ENCODE results near the gene MAPKAPK2.

The MAPKAPK2 gene

GRCh38 chr1:206661161-206661820 is 23.4 kb upstream of the MAPKAPK2 start:
- no peak for DNase-seq

DNA sequence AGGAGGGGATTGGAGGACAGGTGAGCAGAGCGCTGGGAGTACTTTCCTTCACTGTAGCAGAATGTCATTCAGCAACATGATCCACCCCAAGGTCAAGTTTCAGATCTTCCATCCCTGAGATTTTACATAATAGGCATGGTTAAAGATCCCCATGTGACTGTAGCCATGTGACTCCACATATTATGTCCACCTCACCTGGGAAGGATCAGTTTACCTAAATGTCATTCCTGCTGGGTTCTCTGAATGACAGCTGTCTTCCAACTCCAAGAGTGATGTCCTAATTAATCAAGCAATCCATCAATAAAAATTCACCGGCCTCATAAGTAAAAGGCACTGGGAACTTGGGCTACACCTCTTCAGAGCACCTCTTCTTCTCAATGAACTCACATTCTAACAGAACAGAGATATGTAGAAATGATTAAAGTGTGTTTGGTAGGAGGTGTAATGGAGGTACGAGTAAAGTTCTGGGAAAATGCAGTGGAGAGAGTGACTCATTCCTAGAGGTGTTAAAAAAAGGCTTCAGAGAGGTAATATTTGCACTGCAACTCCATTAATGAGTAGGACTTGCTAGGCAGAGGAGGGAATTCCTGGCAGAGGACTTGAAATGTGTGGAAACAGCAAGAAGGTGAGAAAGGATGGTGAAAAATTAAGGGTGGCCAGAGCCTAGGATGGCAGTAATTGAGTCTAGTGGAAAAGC is 22.2 kb upstream of the MAPKAPK2 start:
- no peak for DNase-seq

- DNase-seq = no peak
Measured at GRCh38 chr1:206663362-206663761, 21.3 kb upstream of the MAPKAPK2 start.

DNA sequence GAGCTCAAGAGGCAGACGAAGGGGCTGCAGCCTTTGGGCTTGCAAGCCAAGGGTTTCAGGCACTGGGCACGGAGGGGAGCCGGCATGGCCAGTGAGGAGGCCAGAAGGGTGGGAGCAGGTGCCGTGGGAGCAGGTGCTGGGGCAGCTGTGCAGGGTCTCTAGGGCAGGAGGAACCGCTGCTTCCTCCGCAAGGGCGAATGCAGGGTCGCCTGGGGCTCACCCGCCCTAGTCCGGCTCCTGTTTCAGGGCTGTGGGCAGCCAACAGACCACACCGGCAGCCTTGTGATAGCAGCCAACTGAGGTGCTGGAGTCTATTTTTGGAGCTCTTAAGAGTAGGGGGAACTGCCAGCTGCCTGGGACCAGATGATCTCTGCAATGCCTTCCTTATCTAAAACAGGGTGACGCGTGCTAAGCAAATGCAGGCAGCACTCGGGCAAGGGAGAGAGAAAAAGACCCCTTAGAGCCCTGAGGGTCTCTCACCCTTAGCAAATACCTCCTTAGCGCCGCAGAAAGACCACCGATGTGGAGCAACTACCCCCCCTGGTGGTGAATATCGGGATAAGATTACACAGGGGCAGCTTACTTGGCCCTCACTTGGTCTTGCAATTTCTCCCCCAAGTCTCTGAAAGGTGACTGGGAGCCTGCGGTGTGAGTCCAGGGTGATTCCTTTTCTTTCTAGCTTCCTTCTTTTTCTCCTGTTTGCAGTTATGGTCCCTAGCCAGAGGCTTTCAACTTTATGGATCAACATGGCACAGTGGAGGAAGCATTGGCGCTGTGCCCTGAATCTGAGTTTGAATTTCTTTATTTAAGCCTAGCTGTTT is 20.7 kb upstream of the MAPKAPK2 start:
- peak; percentile 76 for DNase-seq

DNA sequence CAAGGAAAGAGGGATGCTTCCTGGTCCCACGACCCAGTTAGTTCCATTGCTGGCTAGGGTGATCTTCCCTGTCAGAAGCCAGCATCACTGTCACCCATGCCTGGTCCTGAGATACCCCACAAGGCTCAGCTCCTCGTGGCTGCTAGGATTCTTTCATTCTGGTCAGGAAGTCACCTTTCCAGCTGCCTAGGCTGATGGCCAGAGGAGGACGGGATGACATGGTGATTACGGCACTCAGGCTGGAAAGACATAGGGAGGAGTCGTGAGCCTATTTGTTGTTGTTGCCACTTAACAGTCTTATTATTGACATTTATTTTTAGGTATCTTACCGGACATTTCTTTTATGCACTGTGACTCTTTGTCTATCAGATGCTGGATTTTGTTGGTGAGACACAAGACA is 20.0 kb upstream of the MAPKAPK2 start:
- no peak for DNase-seq

DNA sequence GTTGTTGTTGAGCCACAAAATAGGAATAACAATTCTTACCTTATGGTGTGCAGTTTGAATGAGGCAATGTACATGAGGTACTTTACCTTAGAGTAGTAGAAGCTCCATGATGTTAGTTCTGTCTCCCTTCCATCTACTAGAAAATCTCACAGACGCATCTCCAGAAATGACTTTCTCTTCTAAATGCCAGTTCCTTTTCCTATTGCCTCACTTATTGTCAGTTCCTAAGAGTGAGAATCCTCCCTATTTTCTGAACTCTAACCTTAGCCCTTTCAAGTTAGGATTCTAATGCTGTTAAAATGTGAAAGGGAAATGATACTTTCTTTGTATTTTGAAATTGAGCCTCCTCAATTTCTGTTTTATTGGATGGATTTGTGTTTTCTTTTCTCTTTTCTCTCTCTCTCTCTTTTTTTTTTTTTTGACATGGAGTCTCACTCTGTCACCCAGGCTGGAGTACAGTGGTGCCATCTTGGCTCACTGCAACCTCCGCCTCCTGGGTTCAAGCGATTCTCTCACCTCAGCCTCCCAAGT is 18.6 kb upstream of the MAPKAPK2 start:
- no peak for DNase-seq

- peak; percentile 25 for DNase-seq
Measured at GRCh38 chr1:206666954-206667665, 17.6 kb upstream of the MAPKAPK2 start.

GRCh38 chr1:206668351-206668750 is 16.4 kb upstream of the MAPKAPK2 start:
- DNase-seq = no peak

- DNase-seq = no peak
Measured at GRCh38 chr1:206668874-206669410, 15.8 kb upstream of the MAPKAPK2 start.

- DNase-seq = no peak
Measured at GRCh38 chr1:206672011-206672688, 12.6 kb upstream of the MAPKAPK2 start.

DNA sequence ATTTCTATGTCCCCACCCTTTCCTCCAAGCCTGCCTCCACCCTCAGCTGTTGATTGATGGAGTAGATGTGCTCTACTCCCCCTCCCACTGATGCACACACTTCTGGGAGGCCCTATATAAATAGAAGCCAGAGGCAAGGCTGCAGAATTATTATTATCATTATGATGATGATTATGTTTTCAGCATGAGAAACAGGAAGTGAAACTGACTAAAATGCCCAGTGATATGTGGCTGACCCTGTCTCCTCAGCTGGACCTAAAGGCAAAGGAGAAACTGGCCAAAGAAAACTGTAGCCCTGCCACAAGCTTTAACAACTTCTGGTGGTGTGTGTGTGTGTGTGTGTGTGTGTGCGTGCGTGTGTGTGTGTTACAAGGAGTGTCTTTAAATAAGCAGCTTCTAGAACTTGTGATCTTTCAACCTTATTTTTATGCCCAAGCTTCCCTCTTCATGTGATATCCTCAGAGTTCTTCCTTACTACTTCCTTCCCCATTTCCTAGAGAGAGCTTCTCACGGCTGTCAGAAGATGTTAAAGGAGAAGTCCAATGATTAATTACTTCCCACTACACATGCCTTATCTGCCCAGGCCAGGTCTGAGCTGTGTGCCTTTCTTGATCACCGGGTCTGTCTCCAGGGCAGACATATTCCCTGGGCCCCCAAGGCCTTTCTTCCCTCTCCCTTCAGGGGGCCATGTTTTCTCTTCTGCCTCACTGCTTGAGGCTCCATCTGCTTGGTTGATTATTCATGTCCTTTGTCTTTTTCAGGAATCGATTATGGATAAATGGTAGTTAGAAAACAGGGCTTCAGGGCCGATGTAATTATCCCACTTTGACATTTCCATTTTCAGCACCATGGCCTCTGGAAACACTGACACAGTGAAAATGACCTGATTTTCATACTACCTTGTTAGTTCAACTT is 11.6 kb upstream of the MAPKAPK2 start:
- peak; percentile 70 for DNase-seq

DNA sequence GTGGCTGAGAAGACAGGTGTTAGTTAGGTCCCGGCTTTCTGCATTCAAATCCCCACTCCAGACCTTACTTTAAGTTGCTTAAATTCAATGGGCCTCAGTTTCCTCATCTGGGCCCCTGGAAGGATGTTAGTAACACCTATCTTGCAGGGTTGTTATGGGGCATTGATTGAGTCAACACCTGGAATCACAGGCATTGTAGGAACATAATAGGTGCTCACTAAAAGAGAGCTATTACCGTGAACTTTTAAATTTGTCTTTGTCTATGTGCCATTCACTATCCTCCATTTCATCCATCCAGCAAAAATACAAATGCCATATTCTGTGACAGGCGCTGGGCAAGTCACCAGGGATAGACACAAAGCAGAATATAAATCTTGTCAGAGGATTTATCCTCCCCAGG is 10.5 kb upstream of the MAPKAPK2 start:
- DNase-seq = no peak

DNA sequence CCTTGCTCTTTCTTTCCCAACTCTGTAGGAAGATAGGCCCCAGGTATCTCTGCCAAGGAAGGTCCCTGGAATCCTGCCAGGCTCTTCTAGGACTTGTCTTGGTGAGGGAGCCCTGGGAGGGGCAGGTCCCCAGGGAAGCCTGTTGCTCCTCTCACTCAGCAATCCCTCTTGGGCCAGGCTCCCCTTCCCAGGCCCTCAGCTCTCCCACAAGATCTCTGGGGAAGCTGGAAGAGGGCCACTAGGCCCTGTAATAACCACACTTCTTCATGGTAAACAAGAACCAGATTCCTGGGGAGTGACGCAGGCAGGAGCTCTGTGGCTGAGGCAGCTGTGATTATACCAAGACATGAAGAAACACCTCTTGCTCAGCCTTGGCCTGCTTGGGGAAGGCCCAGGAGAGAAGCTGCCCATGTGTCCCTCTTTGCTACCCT is 9.9 kb upstream of the MAPKAPK2 start:
- no peak for DNase-seq

DNA sequence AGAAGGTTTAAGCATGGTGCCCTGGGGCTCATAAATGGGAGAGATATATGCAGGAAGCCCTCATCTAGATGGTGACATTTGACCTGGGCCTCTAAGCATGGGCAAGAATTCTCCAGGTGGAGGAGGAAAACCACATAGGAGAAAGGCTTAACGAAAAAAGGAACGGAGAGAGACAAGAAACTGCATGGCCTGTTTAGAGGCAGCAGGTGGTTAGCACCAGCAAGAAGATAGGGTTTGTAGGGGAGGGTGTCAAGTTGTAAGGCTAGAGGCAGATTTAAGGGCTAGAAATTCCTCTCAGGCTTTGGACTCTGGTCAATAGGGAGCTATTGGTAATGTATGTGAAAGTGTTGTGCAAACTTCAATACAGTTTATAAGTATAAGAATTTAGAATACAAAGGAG is 8.2 kb upstream of the MAPKAPK2 start:
- DNase-seq = peak; percentile 60

- DNase-seq = no peak
Measured at GRCh38 chr1:206678490-206678889, 6.2 kb upstream of the MAPKAPK2 start.

GRCh38 chr1:206679738-206680211 is 4.9 kb upstream of the MAPKAPK2 start:
- DNase-seq = peak; percentile 89

DNA sequence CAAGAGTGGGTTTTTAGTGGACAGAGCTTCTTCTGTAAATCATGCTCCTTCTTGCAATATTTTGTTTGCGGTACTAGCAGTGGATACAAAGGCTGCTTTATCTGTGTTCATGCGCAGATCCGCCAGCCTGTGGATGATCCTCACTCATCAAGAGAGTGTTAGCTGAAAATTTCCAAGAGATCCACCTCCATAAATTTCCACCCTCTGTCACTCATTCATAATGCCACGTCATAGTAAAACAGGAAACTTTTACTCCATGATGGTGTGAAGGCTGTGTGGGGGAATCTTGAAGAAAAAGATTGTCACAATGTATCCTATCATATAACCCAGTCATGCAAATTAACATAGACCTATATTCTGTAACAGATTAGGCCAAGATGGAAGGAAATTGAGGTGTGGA is 4.4 kb upstream of the MAPKAPK2 start:
- no peak for DNase-seq

DNA sequence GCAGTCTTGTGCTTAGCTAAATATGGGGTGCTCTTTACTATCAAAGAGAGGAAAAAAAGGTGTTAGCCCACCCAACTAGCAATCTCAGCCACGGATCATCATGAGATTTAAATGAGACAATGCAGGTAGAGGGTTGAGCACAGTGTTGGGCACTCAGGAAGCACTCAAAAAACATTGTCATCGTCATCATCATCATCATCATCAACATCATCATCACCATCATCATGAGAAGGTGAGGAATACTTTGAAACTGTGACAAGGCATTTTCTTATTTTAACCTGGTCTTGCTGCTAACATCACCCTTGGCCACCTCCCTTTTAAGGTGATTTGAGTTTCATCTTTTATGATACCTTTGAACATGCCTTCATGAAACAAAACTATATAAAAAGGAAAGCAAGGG is 3.3 kb upstream of the MAPKAPK2 start:
- no peak for DNase-seq

DNA sequence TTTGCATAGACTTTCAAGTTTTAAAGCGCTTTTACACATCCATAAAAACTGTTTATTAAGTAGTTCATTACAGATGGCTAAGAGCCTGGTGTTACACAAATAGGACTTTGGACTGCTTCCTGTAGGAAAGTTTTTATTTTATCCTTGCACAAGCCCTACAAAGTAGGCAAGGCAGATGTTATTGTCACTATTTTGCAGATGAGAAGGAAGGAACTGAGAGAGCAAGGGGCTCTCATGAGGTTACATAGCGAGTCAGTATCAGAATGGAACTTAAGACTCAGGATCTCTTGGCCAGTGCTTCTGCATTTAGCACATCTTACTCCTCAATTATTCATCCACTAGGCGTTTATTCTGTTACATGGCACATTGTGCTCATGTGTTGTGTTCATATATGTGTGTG is 2.6 kb upstream of the MAPKAPK2 start:
- DNase-seq = peak; percentile 26

GRCh38 chr1:206683313-206683712 is 1.4 kb upstream of the MAPKAPK2 start:
- DNase-seq = no peak

DNA sequence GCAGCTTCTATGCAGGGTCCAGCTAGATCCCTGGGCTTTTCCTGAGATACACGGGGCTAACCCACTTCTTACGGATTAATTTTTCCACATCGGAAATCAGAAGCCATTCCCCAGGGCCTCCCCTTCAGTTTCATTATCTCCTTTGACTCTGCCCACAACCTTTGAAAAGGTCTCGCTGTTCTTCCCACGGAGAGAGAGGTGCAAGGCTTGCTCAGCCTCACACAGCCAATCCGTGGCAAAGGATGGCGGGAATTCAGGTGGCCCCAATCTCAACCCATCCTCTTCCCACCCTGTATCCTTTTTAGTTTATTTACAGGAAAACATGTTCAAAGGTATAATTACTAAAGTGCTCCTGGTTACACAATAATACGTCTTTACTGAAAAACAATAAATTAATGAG is 702 bp upstream of the MAPKAPK2 start:
- no peak for DNase-seq
